HepG2 (cell line): Measurements from ENCODE around the gene CD81. TPM values are rescaled to one million over a fixed set of nuclear protein-coding genes. Genes with fewer than 3 reads are reported as not detected.

Source experiments
- ATAC-seq: fragments of 200-7000 bp; cut with Tn5 transposase; 3 replicates; pipeline ENCODE4 v1.9.1; 2020; ENCODE audit warnings: mild to moderate bottlenecking, moderate library complexity
- BruUV-seq: library from RNA; stranded (reverse); fragments of 400-500 nt; replicated peaks from 2 replicates; lab custom pipeline; 2021; lab: Mats Ljungman, UMichigan
- CTCF ChIA-PET: fragments of 300-600 bp; formaldehyde crosslinking; extraction: SDS; loops from one replicate; lab custom pipeline; 2021; ENCODE audit warnings: low total read pairs, inconsistent platforms, low intra/inter-chr PET ratio; lab: Yijun Ruan, JAX
- POLR2A ChIA-PET: fragments of 350-600 bp; sonication (Branson Sonifier 250); formaldehyde crosslinking; loops from one replicate; lab custom pipeline; 2020; ENCODE audit warnings: antibody characterized with exemption, inconsistent platforms; lab: Yijun Ruan, JAX
- DNase-seq: peaks from one replicate; pipeline ENCODE4 v3.0.0-alpha.2; 2015; ENCODE audit warnings: low spot score
- FAIRE-seq: peaks from 3 replicates; lab custom pipeline; 2011; peaks lifted over from hg19 to GRCh38; lab: Jason Lieb, UNC
- H2AFZ ChIP-seq: one replicate; pipeline ENCODE4 v1.6.1; 2011; ENCODE audit warnings: low read length, inconsistent platforms
- H3K27ac ChIP-seq: fragments of 300-600 bp; 3 replicates; pipeline ENCODE4 v1.8.0; 2011; ENCODE audit warnings: mixed run types, mild to moderate bottlenecking, mixed read lengths, low read length, inconsistent platforms; ENCODE audit not compliant: insufficient read depth; ENCODE audit errors: extremely low read length
- H3K27me3 ChIP-seq, 2 experiments: fragments of 200-600 bp in 1 of 2; 2 replicates in 1 of 2; 3 replicates in 1 of 2; pipeline versions ENCODE4 v1.6.0 to v1.8.0; 2011; ENCODE audit warnings: low read length in 2 of 2, mild to moderate bottlenecking in 2 of 2, moderate library complexity in 2 of 2, inconsistent platforms in 1 of 2; ENCODE audit not compliant: insufficient read depth in 2 of 2, control insufficient read depth in 1 of 2
- H3K36me3 ChIP-seq, 2 experiments: fragments of 200-600 bp in 1 of 2; replicated peaks in 1 of 2; 2 replicates in 1 of 2; 3 replicates in 1 of 2; pipeline versions ENCODE4 v1.5.1 to v1.8.0; 2011; ENCODE audit warnings: low read length in 2 of 2, inconsistent platforms in 1 of 2; ENCODE audit not compliant: insufficient read depth in 2 of 2, control insufficient read depth in 1 of 2
- H3K4me1 ChIP-seq: 2 replicates; pipeline ENCODE4 v1.5.1; 2012; ENCODE audit warnings: low read length, inconsistent platforms; ENCODE audit not compliant: insufficient read depth
- H3K4me2 ChIP-seq: 2 replicates; pipeline ENCODE4 v1.6.0; 2011; ENCODE audit warnings: low read depth, low read length, inconsistent platforms
- H3K4me3 ChIP-seq, 3 experiments: fragments of 200-600 bp in 1 of 3; sonication (generic), shearing (Covaris generic) in 1 of 3; replicated peaks in 1 of 3; 2 replicates each; pipeline ENCODE4 v1.5.1; 2011 to 2016; ENCODE audit warnings: low read length in 3 of 3, inconsistent platforms in 2 of 3, low read depth in 2 of 3, mild to moderate bottlenecking in 2 of 3, control low read depth in 1 of 3, mixed read lengths in 1 of 3; ENCODE audit not compliant: insufficient read depth in 1 of 3
- H3K79me2 ChIP-seq: one replicate; pipeline ENCODE4 v1.6.1; 2011; ENCODE audit warnings: low read length, inconsistent platforms; ENCODE audit not compliant: insufficient read depth
- H3K9ac ChIP-seq: 2 replicates; pipeline ENCODE4 v1.6.0; 2011; ENCODE audit warnings: mild to moderate bottlenecking, low read depth, low read length, inconsistent platforms; ENCODE audit not compliant: insufficient read depth
- H3K9me3 ChIP-seq: 2 replicates; pipeline ENCODE4 v1.5.1; 2012; ENCODE audit warnings: mild to moderate bottlenecking, low read length
- H4K20me1 ChIP-seq: 2 replicates; pipeline ENCODE4 v1.6.0; 2011; ENCODE audit warnings: inconsistent platforms, mild to moderate bottlenecking, low read length, moderate library complexity; ENCODE audit not compliant: insufficient read depth
- CREB3 ChIP-seq: sonication (generic); formaldehyde crosslinking; IDR thresholded peaks from 2 replicates; pipeline ENCODE4 v1.5.0; 2020; ENCODE audit warnings: missing genetic modification reagents
- JARID2 ChIP-seq: sonication (generic); formaldehyde crosslinking; IDR thresholded peaks from 2 replicates; pipeline ENCODE4 v1.8.1; 2023; ENCODE audit warnings: missing genetic modification reagents, inconsistent platforms; ENCODE audit not compliant: insufficient replicate concordance
- KDM6A ChIP-seq: IDR thresholded peaks from 2 replicates; pipeline ENCODE4 v1.6.1; 2016; ENCODE audit warnings: low read depth
- NAIF1 ChIP-seq: sonication (generic); formaldehyde crosslinking; IDR thresholded peaks from 2 replicates; pipeline ENCODE4 v1.5.0; 2020; ENCODE audit warnings: mild to moderate bottlenecking, missing genetic modification reagents, borderline replicate concordance
- TGIF2 ChIP-seq: IDR thresholded peaks from 2 replicates; pipeline ENCODE4 v1.6.1; 2016; ENCODE audit warnings: control low read depth, missing compliant biosample characterization
- WGBS: methylation state at CpG from one replicate; pipeline ENCODE4 v1.1.6; 2017; ENCODE audit warnings: low lambda C conversion rate; 5-methylcytosine and 5-hydroxymethylcytosine counted together
- in situ Hi-C: cut with HindIII; loops from 2 replicates; pipeline ENCODE4 v1.10.0; 2017; ENCODE audit warnings: low pct_unique_long_range_greater_than_20kb; ENCODE audit not compliant: extremely low pct_ligation_motif_present
- intact Hi-C: fragments of 100-400 bp; cut with micrococcal nuclease; formaldehyde crosslinking; loops from one replicate; pipeline ENCODE4 v1.10.0; 2022; ENCODE audit not compliant: unreplicated experiment
- polyA plus RNA-seq, 8 experiments: library from polyadenylated mRNA; depleted of rRNA in 3 of 8; stranded (reverse) in 7 of 8; unstranded in 1 of 8; fragments of >200 nt; fragmentation: Illumina TruSeq in 4 of 8; extraction: Trizol in 4 of 8; gene quantifications; 2 replicates each; pipeline versions ENCODE4 v1.2.1 to v1.2.3, GENCODE V29; 2011 to 2016; ENCODE audit warnings: low read depth in 4 of 8, missing spikeins in 1 of 8, mixed read lengths in 1 of 8; ENCODE audit not compliant: insufficient read depth in 1 of 8
- total RNA-seq, 5 experiments: library from RNA; depleted of rRNA; stranded (reverse); fragments of >200 nt; fragmentation: Illumina TruSeq; extraction: Trizol; gene quantifications; 2 replicates each; pipeline ENCODE4 v1.2.3, GENCODE V29; 2016; ENCODE audit warnings: low read depth in 1 of 5
- TF ChIP-seq, protein P1 (sequence below): IDR thresholded peaks from 2 replicates; pipeline ENCODE4 v1.6.1; 2016; ENCODE audit warnings: mild to moderate bottlenecking
- TF ChIP-seq, protein P2 (sequence below): sonication (generic); formaldehyde crosslinking; IDR thresholded peaks from 2 replicates; pipeline ENCODE4 v1.8.0; 2022; ENCODE audit warnings: missing genetic modification reagents, mild to moderate bottlenecking, inconsistent platforms, borderline replicate concordance
- TF ChIP-seq, protein P3 (sequence below): sonication (generic); formaldehyde crosslinking; conservative IDR thresholded peaks from 2 replicates; pipeline ENCODE4 v1.4.0; 2020; ENCODE audit warnings: missing genetic modification reagents

Gene CD81
- total and polyA plus RNA-seq, 2 of the 13 experiments (the other 11 are each of a cell fraction or from before 2014, with no cell fraction given): not detected

DNA sequence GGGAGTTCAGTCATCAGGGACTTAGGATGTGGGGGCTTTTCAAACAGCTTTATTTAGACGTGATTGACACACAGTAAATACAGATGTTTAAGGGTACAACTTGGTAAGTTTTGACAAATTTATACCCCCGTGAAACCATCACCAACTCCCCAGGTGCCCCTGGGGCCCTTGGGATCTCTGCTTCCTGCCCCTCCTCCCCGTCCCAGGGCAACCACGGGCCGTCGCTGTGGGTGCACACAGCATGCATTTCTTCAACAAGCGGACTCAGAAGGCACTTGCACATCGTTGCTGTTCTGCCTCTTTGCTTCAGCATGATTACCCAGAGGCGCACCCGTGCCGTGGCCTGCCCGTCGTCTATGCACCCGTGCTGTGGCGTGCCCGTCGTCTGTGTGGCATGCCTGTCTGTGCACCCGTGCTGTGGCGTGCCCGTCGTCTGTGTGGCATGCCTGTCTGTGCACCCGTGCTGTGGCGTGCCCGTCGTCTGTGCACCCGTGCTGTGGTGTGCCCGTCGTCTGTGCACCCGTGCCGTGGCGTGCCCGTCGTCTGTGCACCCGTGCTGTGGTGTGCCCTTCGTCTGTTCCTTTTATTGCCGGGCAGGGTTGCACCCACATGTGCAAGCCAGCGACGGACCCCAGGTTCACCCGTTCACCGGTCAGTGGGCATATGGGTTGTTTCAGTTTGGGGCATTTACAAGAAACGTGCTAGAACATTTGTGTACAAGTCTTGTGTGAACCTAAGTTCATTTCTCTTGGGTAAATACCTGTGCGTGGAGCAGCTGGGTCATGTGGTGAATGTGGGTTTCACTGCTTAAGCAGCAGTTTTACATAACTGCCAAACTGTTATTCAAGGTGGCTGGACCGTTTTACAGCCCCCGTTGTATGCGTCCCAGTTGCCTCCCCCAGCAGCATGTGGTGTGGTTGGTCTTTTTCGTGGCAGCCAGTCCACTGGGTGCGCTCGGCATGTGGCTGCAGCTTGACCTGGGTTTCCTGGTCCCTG lies 8.3 kb downstream of the CD81 start:
- ChIA-PET POLR2A (no interaction called here), CTCF (no interaction called here)
- Histone ChIP-seq H3K4me2 (no peak overlapping the region), H4K20me1 (no peaks in the 10 kb centered on the region), H3K4me1 (no peaks in the 10 kb centered on the region), H3K36me3 (no peaks in the 10 kb centered on the region), H3K79me2 (no peaks in the 10 kb centered on the region), H3K27me3 (peaks cover 9 to 71% of the 10 kb centered on the region in 2 experiments; a peak in 4 of 5 replicates), H3K4me3 (no peak overlapping the region), H3K9me3 (no peaks in the 10 kb centered on the region), H3K27ac (no peak overlapping the region), H3K9ac (no peak overlapping the region), H2AFZ (no peak overlapping the region)
- ATAC-seq (no peak), DNase-seq (no peak), FAIRE-seq (no peak)
- TF ChIP-seq, protein P1, sequence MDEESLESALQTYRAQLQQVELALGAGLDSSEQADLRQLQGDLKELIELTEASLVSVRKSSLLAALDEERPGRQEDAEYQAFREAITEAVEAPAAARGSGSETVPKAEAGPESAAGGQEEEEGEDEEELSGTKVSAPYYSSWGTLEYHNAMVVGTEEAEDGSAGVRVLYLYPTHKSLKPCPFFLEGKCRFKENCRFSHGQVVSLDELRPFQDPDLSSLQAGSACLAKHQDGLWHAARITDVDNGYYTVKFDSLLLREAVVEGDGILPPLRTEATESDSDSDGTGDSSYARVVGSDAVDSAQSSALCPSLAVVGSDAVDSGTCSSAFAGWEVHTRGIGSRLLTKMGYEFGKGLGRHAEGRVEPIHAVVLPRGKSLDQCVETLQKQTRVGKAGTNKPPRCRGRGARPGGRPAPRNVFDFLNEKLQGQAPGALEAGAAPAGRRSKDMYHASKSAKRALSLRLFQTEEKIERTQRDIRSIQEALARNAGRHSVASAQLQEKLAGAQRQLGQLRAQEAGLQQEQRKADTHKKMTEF (CRISPR knock-in tag): no peak
- TF ChIP-seq JARID2 (CRISPR knock-in tag) (no peak), KDM6A (CRISPR knock-in tag) (no peak), CREB3 (CRISPR knock-in tag) (no peak), TGIF2 (CRISPR knock-in tag) (no peak), NAIF1 (no peak)
- TF ChIP-seq, protein P2, sequence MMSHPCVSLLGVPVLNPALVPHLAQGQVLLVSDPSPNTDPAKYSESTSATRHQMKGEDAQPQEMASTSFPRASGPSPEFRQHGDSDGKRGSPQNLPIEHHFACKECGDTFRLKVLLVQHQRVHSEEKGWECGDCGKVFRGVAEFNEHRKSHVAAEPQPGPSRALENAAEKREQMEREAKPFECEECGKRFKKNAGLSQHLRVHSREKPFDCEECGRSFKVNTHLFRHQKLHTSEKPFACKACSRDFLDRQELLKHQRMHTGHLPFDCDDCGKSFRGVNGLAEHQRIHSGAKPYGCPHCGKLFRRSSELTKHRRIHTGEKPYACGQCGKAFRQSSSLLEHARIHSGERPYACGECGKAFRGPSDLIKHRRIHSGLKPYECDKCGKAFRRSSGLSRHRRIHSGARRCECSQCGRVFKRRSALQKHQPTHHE: no peak
- TF ChIP-seq, protein P3, sequence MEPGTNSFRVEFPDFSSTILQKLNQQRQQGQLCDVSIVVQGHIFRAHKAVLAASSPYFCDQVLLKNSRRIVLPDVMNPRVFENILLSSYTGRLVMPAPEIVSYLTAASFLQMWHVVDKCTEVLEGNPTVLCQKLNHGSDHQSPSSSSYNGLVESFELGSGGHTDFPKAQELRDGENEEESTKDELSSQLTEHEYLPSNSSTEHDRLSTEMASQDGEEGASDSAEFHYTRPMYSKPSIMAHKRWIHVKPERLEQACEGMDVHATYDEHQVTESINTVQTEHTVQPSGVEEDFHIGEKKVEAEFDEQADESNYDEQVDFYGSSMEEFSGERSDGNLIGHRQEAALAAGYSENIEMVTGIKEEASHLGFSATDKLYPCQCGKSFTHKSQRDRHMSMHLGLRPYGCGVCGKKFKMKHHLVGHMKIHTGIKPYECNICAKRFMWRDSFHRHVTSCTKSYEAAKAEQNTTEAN (CRISPR knock-in tag): no peak
- intact Hi-C loops (no loop called here), in situ Hi-C loops (no loop called here)
- BruUV-seq: no TSS peak
- 27% methylated on average over 28 of the region's 48 CpGs for WGBS
